Activated naive CD8-positive, alpha-beta T cell treated with anti-CD3 and anti-CD28 coated beads, Interleukin-2, amount 10 ng/mL, durations not matched to agents 7 days and 5 days (primary cell): ENCODE measurements around the gene NISCH. TPM values are rescaled to one million over a fixed set of nuclear protein-coding genes. Genes with fewer than 3 reads are reported as not detected.

Experiments used
- ATAC-seq: fragments of 150-1000 bp; cut with Tn5 transposase; one replicate; pipeline ENCODE4 v1.10.0; 2021; ENCODE audit warnings: low read depth, moderate library complexity
- POLR2A ChIA-PET: fragments of 350-600 bp; sonication (Branson Sonifier 250); formaldehyde crosslinking; loops from one replicate; lab custom pipeline; 2021; ENCODE audit warnings: antibody characterized with exemption; lab: Charles Lee
- DNase-seq: peaks from one replicate; pipeline ENCODE4 v3.0.0; 2021
- H3K27ac Mint-ChIP-seq: one replicate; pipeline ENCODE4 v1.8.0; 2022; ENCODE audit warnings: mild to moderate bottlenecking, mixed read lengths
- H3K27me3 Mint-ChIP-seq: one replicate; pipeline ENCODE4 v1.8.0; 2022; ENCODE audit warnings: mild to moderate bottlenecking, moderate library complexity, mixed read lengths
- H3K36me3 Mint-ChIP-seq: one replicate; pipeline ENCODE4 v1.8.0; 2021; ENCODE audit warnings: mild to moderate bottlenecking, mixed read lengths
- H3K4me1 Mint-ChIP-seq: one replicate; pipeline ENCODE4 v1.8.0; 2021; ENCODE audit warnings: mixed read lengths
- H3K4me3 Mint-ChIP-seq: one replicate; pipeline ENCODE4 v1.8.0; 2022; ENCODE audit warnings: mild to moderate bottlenecking, moderate library complexity, mixed read lengths
- H3K9me3 Mint-ChIP-seq: one replicate; pipeline ENCODE4 v1.8.0; 2021; ENCODE audit warnings: mixed read lengths
- total RNA-seq, 2 experiments: library from RNA; stranded (reverse); gene quantifications; one replicate each; pipeline ENCODE4 v1.2.3, GENCODE V29; 2021

NISCH gene
- total RNA-seq, 2 experiments from 2014 or later: 124 to 125 TPM

GRCh38 chr3:52477796-52478095 lies 22.3 kb downstream of the NISCH start:
- H3K27ac Mint-ChIP-seq: no peak overlapping the region
- DNase-seq (no peak), ATAC-seq (no peak)
- H3K27me3 Mint-ChIP-seq: no peaks in the 10 kb centered on the region
- POLR2A ChIA-PET: no interaction called here
- no peaks in the 10 kb centered on the region for H3K4me1 Mint-ChIP-seq
- no peaks in the 10 kb centered on the region for H3K9me3 Mint-ChIP-seq
- H3K36me3 Mint-ChIP-seq: peaks cover 31% of the 10 kb centered on the region
- no peak overlapping the region for H3K4me3 Mint-ChIP-seq

DNA sequence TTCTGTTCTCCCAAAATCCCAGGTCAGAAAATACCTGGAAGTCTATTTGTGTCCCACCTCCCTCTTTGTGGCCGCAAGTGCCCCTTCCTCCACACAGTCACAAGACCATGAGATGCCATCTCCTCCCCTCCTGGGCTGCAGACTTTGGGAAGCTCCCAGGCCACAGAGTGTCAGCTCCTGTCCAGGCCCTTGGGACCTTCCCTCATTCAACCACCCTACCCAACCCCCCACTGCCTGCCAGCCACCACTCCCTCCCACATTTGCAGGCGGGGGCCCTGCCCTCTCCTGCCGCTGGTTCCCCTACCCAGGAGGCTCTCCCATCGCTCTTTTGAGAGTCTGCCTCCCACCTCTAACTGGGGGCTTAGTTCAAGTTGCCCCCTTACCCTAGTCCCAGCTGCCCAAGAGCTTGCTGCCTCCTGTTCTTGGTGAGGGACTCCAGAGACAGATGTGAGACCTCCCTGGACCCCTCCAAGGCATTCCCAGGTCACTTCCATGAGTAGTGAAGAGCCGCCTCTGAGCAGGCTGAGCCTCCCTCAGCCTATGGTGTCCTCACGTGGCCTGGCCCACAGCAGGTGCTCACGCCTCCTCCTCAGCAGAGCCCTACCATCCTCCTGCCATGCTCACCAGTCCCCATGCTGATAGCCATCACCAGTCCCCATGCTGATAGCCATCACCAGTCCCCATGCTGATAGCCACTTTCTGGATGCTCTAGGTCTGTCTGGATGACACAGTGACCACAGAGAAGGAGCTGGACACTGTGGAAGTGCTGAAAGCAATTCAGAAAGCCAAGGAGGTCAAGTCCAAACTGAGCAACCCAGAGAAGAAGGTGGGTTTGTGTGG lies 23.9 kb downstream of the NISCH start:
- H3K36me3 Mint-ChIP-seq: peaks cover 24% of the 10 kb centered on the region
- POLR2A ChIA-PET: no interaction called here

DNA sequence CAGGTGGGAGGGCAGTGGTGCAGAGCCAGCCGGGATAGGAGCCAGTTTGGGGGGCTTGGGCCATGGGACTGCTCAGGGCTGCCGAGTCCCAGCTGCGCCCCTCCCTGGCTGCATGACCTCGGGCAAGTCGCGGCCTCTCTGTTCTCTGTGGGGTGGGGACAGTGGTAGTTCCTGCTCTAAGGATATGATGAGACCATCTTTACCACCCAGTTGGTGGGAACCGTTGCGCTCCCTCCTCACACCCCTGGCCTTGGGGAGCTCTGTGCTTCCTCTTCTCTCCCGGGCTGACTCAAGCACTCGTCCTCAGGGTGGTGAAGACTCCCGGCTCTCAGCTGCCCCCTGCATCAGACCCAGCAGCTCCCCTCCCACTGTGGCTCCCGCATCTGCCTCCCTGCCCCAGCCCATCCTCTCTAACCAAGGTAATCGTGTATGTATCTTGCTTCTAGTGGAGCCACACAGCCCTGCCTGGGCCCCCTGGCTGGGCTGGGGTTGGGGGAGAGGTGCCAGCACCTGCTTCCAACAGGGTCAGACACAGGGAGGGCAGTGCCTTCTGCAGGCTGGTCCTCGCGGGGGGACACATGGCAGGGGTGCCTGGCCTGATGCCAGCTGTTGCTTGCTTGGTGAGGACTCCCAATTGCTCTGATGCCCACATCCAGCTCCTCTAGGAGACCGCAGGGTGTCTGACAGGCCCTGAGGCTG lies 24.6 kb downstream of the NISCH start:
- H3K27me3 Mint-ChIP-seq: no peaks in the 10 kb centered on the region
- POLR2A ChIA-PET: no interaction called here

More for the DNA sequence above, 23.9 kb downstream of the NISCH start:
- H3K27ac Mint-ChIP-seq: peak overlapping the region; percentile 30
- DNase-seq (no peak), ATAC-seq (no peak)
- no peaks in the 10 kb centered on the region for H3K4me1 Mint-ChIP-seq
- no peaks in the 10 kb centered on the region for H3K9me3 Mint-ChIP-seq
- no peaks in the 10 kb centered on the region for H3K27me3 Mint-ChIP-seq
- no peak overlapping the region for H3K4me3 Mint-ChIP-seq

GRCh38 chr3:52480768-52481715 lies 25.6 kb downstream of the NISCH start:
- Mint-ChIP-seq H3K27ac (no peak overlapping the region), H3K36me3 (peaks cover 14% of the 10 kb centered on the region), H3K4me1 (no peaks in the 10 kb centered on the region), H3K27me3 (no peaks in the 10 kb centered on the region), H3K4me3 (no peak overlapping the region), H3K9me3 (no peaks in the 10 kb centered on the region)
- DNase-seq (no peak), ATAC-seq (no peak)
- POLR2A ChIA-PET: no interaction called here

More for the DNA sequence above, 24.6 kb downstream of the NISCH start:
- H3K4me1 Mint-ChIP-seq: no peaks in the 10 kb centered on the region
- peaks cover 22% of the 10 kb centered on the region for H3K36me3 Mint-ChIP-seq
- no peak overlapping the region for H3K4me3 Mint-ChIP-seq
- ATAC-seq (no peak), DNase-seq (no peak)
- no peaks in the 10 kb centered on the region for H3K9me3 Mint-ChIP-seq
- H3K27ac Mint-ChIP-seq: no peak overlapping the region

DNA sequence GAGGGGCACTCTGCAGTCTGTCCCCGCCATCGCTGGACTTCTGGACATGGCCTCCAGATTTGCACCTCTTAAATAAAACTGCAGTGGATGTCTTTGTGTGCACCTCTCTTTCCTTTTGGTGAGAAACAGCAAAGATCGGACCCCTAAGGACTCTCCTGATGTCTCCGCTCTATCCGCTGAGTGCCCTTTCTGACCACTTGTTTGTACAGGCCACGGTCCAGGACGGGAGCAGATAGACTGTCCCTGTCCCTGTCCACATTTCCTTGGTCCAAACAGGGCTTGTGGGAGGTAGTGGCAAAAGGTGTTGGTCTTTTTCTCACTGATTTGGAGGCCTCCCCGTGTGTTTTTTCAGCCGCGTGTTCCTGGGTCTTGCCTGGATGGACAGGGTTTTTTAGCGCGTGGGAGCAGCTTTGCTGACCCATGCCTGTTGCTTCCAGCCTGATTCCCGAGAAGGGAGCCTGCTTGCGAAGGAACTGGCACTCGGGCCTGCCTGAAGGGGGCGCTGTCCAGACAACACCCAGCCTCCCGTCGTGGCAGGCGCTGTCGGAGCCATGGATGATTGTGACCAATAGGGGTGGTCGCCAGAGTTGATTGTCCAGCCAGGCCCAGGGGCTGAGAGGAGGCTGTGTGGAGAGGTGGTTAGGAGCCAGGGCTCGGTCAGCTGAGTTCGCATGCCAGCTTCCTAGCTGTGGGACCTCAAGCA lies 26.6 kb downstream of the NISCH start:
- no peak for DNase-seq
- H3K27me3 Mint-ChIP-seq: no peaks in the 10 kb centered on the region
- H3K9me3 Mint-ChIP-seq: no peaks in the 10 kb centered on the region
- H3K36me3 Mint-ChIP-seq: peaks cover 11% of the 10 kb centered on the region
- no peaks in the 10 kb centered on the region for H3K4me1 Mint-ChIP-seq
- no peak for ATAC-seq
- POLR2A ChIA-PET: no interaction called here
- H3K4me3 Mint-ChIP-seq: no peak overlapping the region
- H3K27ac Mint-ChIP-seq: no peak overlapping the region

GRCh38 chr3:52483081-52483480 lies 27.7 kb downstream of the NISCH start:
- H3K36me3 Mint-ChIP-seq: peaks cover 10% of the 10 kb centered on the region
- DNase-seq (no peak), ATAC-seq (no peak)
- H3K27ac Mint-ChIP-seq: no peak overlapping the region
- no peak overlapping the region for H3K4me3 Mint-ChIP-seq
- no peaks in the 10 kb centered on the region for H3K9me3 Mint-ChIP-seq
- POLR2A ChIA-PET: no interaction called here
- H3K27me3 Mint-ChIP-seq: no peaks in the 10 kb centered on the region
- no peaks in the 10 kb centered on the region for H3K4me1 Mint-ChIP-seq

DNA sequence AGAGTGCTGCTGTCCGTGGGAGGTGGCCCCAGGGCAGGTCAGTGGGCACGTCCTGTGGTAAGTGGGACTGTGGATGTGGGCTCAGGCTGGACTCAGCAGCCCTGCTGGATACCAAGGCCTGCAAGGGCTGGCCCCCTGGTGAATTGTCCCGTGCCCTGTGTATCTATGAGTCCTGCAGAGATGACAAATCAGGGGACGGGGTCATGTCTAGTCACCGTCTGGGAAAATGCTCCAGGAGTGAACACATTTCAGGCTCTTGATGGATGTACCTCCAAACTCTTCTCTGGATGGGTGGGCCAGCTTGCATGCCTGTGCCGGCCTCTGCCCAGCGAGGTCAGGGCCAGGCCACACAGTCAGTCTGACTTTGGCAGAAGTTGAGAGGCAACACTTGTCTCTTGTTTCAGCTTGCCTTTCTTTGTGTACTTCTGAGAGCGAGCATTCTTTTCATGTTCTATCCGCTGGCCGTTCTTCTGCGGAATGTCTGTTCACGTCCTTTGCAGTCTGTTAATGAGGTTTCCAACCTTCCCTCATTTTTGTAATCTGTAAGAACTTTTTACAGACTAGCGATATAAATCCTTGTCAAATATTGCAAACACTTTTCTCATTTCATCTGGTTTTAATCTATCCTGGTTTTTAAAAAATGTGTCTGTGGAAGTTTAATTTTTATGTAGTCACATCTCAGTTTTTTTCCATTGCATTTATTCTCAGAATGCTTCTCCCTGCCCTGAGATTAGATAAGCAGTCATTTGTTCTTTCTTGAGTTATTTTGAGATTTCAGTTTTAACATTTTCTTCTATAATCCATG lies 28.4 kb downstream of the NISCH start:
- H3K9me3 Mint-ChIP-seq: no peaks in the 10 kb centered on the region
- ATAC-seq: no peak
- H3K36me3 Mint-ChIP-seq: peaks cover 8% of the 10 kb centered on the region
- no peak overlapping the region for H3K4me3 Mint-ChIP-seq
- H3K27me3 Mint-ChIP-seq: no peaks in the 10 kb centered on the region
- no peaks in the 10 kb centered on the region for H3K4me1 Mint-ChIP-seq
- POLR2A ChIA-PET: no interaction called here
- no peak overlapping the region for H3K27ac Mint-ChIP-seq
- no peak for DNase-seq

DNA sequence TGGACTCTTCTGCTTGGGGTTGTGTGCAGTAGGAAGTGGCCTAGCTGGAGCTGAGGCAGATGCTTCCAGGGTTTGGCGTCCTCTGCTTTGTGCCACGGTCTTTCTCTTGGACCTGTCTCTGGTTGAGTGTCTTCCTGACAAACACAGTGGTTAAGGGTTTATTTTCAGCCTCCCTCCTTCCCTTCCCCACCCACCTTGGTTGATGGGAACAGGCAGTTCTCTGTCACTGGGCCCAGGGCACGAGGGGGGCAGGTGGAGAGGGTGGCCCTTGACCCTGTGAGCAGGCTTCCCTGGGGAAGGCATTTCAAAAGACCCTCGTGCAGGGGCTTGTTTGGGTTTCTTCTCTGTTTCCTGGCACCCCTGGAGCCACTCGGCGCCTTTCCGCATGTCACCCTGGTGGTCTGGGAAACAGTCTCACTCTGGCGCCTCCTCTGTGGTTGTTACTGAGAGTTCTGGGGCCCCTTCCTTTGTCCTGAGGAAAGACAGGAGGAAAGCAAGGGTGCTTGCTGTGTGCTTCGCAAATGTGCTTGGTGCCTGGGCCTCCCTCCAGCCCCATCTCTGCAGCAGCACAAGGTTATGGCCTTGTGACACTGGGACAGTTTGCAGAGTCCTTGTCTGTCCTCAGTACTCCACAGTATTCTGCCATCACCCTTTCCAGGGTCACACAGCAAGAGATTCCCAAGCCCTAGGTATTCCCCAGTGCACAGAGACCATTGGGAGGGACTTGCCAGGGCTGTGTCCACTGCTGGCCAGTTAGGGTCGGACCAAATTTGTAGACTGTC lies 29.5 kb downstream of the NISCH start:
- no peak overlapping the region for H3K4me3 Mint-ChIP-seq
- H3K4me1 Mint-ChIP-seq: no peaks in the 10 kb centered on the region
- no peaks in the 10 kb centered on the region for H3K27me3 Mint-ChIP-seq
- DNase-seq (no peak), ATAC-seq (no peak)
- H3K36me3 Mint-ChIP-seq: peaks cover 5% of the 10 kb centered on the region
- POLR2A ChIA-PET: no interaction called here
- no peak overlapping the region for H3K27ac Mint-ChIP-seq
- no peaks in the 10 kb centered on the region for H3K9me3 Mint-ChIP-seq

DNA sequence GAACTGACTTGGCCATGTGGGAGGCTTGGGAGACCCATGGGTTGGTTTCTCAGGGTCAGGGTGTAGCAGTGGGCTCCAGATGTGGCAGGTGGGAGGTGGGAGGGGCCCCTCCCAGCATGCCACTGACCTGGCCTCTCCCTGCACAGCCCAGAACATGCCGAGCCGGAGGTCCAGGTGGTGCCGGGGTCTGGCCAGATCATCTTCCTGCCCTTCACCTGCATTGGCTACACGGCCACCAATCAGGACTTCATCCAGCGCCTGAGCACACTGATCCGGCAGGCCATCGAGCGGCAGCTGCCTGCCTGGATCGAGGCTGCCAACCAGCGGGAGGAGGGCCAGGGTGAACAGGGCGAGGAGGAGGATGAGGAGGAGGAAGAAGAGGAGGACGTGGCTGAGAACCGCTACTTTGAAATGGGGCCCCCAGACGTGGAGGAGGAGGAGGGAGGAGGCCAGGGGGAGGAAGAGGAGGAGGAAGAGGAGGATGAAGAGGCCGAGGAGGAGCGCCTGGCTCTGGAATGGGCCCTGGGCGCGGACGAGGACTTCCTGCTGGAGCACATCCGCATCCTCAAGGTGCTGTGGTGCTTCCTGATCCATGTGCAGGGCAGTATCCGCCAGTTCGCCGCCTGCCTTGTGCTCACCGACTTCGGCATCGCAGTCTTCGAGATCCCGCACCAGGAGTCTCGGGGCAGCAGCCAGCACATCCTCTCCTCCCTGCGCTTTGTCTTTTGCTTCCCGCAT lies 31.8 kb downstream of the NISCH start:
- no peak for ATAC-seq
- POLR2A ChIA-PET: no interaction called here
- H3K9me3 Mint-ChIP-seq: no peaks in the 10 kb centered on the region
- H3K4me1 Mint-ChIP-seq: no peaks in the 10 kb centered on the region
- no peaks in the 10 kb centered on the region for H3K27me3 Mint-ChIP-seq
- DNase-seq: no peak
- no peak overlapping the region for H3K27ac Mint-ChIP-seq
- H3K36me3 Mint-ChIP-seq: peaks cover 2% of the 10 kb centered on the region
- H3K4me3 Mint-ChIP-seq: no peak overlapping the region

- DNase-seq: no peak
- Mint-ChIP-seq H3K9me3 (no peaks in the 10 kb centered on the region), H3K36me3 (peaks cover 5% of the 10 kb centered on the region), H3K27me3 (no peaks in the 10 kb centered on the region), H3K27ac (no peak overlapping the region), H3K4me1 (no peaks in the 10 kb centered on the region), H3K4me3 (no peak overlapping the region)
- no peak for ATAC-seq
- POLR2A ChIA-PET: no interaction called here
Observed at GRCh38 chr3:52487788-52488691, 32.6 kb downstream of the NISCH start.
